Renal cortical epithelial cell (primary cell): ENCODE data around the gene FRAS1. TPM values are rescaled to one million over a fixed set of nuclear protein-coding genes. Genes with fewer than 3 reads are reported as not detected.
A peak's percentile ranks its signal among the peaks of the same experiment; 100 is the strongest.

Experiments used
- DNase-seq: peaks from one replicate; pipeline ENCODE4 v3.0.0-alpha.2; 2011; ENCODE audit warnings: low read depth
- total RNA-seq: library from RNA; depleted of rRNA; stranded (reverse); fragments of >200 nt; gene quantifications from 2 replicates; pipeline ENCODE4 v1.2.3, GENCODE V29; 2014

The FRAS1 gene
- total RNA-seq, 1 donor from 2014 or later: 30.3 TPM

- DNase-seq: no peak
Measured at GRCh38 chr4:78509043-78509442, 451.9 kb downstream of the FRAS1 start.

GRCh38 chr4:78510108-78510507 is 453.0 kb downstream of the FRAS1 start:
- no peak for DNase-seq

DNA sequence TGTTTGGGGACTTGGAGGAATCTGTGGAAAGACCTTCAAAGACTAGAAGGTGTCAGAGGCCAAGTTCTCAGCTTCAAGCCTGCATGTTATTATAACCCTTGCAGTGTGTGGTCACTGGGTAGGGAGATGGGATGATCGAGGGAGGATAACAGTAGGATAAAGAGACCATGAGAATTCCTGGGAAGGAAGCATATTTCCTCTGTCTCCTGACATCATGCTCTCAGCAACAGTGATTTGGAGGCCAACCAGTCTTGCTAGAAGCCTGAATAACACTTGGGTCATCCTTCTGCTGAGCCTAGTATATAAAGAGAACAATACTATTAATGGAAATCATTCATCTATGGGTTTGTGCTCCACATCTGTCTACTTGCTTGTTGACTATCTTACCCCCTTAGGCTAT is 453.6 kb downstream of the FRAS1 start:
- DNase-seq: no peak

- no peak for DNase-seq
Measured at GRCh38 chr4:78512357-78512920, 455.3 kb downstream of the FRAS1 start.

GRCh38 chr4:78513411-78513975 is 456.4 kb downstream of the FRAS1 start:
- DNase-seq: no peak

DNA sequence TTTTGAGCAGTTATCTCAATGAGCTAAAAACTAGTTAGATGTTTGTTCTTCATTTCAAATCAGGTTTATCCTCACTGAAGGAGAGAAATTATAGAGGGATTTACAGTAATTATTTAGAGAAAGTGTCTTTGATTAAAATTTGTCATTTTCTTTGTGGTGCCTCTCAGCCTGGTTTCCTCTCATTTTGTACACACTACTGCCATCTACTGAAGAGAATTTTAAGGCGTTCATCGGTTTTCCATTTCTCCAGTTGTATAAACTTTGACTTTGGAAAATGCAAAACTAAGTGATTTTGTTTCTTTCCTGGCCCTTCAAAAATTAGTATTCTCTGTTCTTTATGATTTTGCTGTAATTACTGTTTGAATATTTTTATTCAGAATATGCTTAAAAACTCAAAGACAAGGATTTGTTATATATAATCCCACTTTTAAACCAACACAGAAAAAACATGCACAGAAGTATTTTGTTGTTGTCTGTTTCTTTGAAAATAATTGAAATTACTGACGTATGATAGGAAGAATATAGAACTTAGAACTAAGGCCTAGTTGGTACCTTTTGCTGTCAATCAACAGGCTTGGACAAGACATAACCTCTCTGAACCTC is 460.0 kb downstream of the FRAS1 start:
- DNase-seq: peak; percentile 50

DNA sequence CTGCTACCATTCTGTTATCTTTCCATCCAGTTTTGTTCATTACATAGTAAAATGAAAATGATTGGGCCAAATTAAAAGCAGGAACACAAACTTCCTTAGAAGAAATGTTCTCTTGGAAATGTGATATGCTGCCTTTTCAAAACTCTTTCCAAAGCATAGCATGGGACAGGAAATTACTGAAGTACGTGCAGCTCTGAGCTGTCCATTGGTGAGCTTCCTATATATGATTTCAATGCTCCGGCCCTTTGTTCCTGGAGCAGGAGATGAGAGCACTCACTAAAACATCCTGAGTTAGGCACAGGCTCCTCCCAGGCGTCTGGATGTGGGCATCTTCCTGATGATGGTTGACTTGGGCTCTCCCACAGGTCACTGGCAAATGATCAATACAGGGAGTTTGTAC is 461.4 kb downstream of the FRAS1 start:
- DNase-seq: no peak

DNA sequence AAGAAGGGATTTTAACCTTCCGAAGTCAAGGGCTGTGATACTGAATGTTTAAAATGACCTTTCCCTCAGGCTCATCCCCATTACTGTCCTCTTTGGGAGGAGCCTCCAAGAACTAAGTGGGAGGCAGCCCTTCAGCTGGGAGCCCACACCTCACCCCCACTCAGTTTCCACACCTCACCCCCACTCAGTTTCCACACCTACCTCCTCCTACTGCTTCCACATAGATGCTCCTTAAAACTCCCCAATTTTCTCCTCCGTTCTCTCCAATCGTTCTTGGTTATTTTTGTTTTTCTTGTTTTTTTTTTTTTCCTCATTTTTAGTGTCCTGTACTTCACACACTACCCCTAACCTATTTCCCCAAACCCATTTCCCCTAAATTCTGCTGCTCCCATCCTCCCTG is 462.8 kb downstream of the FRAS1 start:
- no peak for DNase-seq

- no peak for DNase-seq
Measured at GRCh38 chr4:78520808-78521226, 463.7 kb downstream of the FRAS1 start.

GRCh38 chr4:78524009-78524408 is 466.9 kb downstream of the FRAS1 start:
- no peak for DNase-seq

DNA sequence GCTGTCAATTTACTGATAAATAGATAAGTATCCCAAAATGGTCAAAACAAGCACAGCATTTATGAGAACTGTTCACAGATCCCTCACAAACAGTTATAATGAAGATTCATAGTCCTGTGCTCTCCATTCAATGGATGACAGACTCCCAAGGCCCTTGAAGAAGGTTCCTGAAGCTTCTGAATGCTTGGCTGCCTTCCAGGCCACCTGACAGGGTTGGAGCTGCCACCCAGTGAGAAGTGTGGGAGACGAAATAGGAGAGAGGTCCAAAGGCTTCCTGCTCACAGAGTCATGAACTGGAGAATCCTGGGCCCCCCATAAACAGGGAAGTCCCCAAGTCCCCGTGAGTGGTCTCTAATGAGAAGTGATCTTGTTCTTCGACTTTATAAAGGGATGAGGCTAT is 468.4 kb downstream of the FRAS1 start:
- DNase-seq: peak; percentile 13

GRCh38 chr4:78527103-78527502 is 470.0 kb downstream of the FRAS1 start:
- DNase-seq: no peak

DNA sequence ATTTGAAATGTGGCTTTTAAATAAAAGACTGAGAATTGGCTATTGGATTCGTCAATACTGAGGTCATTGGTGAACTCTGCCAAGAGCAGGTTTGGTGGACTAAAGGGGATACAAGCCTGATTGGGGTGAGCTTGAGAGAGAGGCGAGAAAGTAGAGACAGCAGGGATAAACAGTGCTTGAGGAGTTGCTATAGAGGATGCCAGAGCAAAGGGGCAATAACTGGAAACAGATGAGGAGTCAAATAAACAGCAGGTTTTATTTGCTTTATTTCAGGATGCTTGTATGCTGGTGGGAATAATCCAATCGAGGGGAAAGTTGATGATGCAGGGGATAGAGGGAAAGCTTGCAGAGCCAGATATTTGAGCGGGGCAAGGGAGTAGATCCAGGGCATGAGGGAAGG is 470.4 kb downstream of the FRAS1 start:
- DNase-seq: no peak

DNA sequence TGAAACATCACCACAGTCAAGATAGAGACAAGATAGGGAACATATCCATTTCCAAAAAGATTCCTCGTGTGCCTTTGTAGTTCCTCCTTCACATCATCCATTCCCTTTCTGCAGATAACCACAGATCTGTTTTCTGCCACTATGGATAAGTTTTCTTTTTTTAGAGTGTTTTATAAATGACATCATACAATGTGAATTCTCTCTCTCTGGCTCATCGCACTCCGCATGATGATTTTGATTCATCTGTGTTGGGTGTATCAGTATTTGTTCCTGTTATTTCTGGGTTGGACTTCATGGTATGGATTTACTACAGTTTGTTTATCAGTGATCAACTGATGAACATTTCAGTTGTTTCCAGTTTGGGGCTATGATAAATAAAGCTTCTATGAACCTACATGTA is 471.2 kb downstream of the FRAS1 start:
- no peak for DNase-seq

DNA sequence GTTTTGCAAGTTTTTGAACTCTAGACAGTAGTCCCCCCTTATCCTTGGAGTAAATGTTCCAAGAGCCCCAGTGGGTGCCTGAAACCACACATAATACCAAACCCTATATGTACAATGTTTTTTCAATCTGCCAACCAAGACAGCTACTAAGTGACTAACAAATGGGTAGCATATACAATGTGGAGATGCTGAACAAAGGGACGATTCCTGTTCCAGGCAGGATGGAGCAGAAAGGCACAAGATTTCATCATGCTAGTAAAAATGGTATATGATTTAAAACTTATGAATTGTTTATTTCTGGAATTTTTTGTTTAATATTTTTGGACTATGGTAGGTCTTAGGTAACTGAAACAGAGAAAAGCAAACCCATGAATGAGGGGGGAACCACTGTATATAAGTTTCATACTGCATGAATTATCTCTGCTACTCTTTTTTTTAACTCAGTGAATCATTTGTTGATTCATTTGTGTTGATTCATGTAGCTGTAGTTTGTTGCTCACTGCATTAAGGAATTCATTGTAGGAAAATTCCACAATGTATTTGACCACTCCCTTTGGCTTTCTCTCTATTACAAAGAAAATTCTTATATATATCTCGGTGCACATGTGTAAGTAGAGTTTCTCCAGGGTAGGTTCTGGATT is 472.6 kb downstream of the FRAS1 start:
- peak; percentile 71 for DNase-seq

DNA sequence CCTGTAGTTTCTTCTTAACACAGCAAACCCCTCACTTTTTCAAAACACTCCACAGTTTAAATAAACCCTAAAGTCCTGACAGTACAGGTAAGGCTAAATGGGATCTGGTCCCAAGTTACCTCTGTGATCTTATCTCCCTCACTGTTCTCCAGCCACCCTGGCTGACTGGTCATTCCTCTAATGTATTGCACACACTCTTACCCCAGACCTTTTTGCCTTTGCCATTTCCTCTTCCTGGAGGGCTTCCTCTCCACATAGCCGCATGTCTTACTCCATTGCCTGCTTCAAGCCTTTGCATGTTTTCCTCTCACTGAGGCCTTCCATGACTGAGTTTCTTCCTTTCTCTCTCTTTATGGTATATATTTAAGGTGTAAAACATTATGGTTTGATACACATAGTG is 474.9 kb downstream of the FRAS1 start:
- no peak for DNase-seq

DNA sequence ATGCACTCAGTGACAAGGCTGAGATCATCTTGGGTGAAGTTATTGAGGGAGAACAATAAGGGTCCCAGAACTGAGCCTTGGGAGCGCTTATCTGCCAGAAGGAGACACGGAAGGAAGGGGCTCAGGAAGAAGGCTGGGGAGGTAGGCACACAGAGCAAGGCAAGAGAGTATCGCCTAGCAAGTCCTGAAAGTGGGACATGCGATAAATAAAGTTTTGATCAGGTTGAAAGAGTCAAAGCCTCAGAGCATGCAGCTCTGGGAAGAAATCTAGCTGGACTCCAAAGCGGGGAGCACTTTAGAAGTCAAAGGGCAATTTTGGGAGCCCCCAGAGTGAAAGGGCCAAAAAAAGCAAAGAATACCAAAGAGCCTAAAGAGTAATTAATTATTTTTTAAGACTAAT is 476.7 kb downstream of the FRAS1 start:
- no peak for DNase-seq

- DNase-seq: peak; percentile 85
Measured at GRCh38 chr4:78534286-78534955, 477.3 kb downstream of the FRAS1 start.

DNA sequence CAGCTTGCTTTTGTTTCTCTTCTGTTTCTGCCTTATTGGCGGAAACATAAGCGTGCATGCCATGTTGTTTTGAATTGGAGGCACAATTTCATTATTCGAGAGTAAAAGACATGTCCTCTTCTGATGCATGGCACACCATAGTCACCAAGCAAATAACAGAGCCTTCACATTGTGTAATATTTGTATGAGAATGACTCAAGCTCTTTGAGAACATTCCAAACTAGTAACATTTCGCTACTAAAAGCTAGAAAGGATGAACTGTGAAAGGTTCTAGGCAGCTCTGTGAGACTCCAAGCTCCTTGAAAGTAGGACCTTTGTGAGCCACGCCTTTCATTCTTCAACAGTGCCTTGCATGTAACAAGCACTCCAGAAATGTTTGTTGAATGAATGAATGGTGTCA is 485.2 kb downstream of the FRAS1 start:
- DNase-seq: peak; percentile 76

DNA sequence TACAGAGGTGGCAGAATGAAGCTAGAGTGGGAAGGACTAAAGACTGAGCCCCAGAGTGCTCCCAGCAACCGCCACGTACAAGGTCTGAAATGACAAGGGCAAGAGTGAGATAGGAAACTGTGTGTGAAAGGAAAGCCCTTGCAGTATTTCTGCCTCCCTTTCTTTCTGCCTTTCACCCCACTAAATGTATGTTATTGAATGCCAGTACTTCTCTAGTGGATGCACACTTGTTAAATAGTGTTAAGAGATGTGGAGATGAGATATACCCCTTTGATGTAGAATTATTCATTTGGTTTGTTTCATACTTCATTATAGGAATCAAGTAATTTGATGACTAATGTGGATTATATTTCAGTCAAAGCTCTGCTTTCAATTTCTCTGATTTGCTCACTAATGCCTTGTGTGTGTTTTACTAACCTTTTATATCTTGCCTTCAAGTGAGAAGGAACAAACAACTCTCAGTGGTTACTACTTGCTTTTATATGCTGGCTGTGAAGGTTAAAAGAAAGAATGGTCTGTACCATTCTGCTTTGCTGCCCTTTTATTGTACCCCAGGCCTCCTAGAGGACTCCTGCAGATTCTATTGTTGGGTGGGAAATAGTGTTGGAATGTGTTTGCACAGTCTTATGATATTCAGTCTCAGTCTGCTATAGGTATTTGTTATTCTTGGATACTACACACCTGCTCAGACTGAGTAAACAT is 486.5 kb downstream of the FRAS1 start:
- DNase-seq: peak; percentile 47

- no peak for DNase-seq
Measured at GRCh38 chr4:78544678-78545077, 487.6 kb downstream of the FRAS1 start.
